HepG2 (cell line): ENCODE measurements around the gene TMEM74B. TPM values are rescaled to one million over a fixed set of nuclear protein-coding genes. Genes with fewer than 3 reads are reported as not detected.

Source experiments
- ARID2 ChIP-seq: sonication (generic); formaldehyde crosslinking; IDR thresholded peaks from 2 replicates; pipeline ENCODE4 v1.8.1; 2022; ENCODE audit warnings: mild to moderate bottlenecking, missing genetic modification reagents, borderline replicate concordance
- ATF1 ChIP-seq: IDR thresholded peaks from 2 replicates; pipeline ENCODE4 v1.6.1; 2016; ENCODE audit warnings: mild to moderate bottlenecking, control low read depth
- IKZF1 ChIP-seq: fragments of 450-650 bp; IDR thresholded peaks from 2 replicates; pipeline ENCODE4 v1.7.1; 2016
- ISX ChIP-seq: sonication (generic); formaldehyde crosslinking; conservative IDR thresholded peaks from 2 replicates; pipeline ENCODE4 v1.5.0; 2020; ENCODE audit warnings: missing genetic modification reagents
- MED13 ChIP-seq: sonication (generic); formaldehyde crosslinking; IDR thresholded peaks from 2 replicates; pipeline ENCODE4 v1.5.0; 2020; ENCODE audit warnings: missing genetic modification reagents
- MED8 ChIP-seq: sonication (generic); formaldehyde crosslinking; IDR thresholded peaks from 2 replicates; pipeline ENCODE4 v1.8.1; 2023; ENCODE audit warnings: mild to moderate bottlenecking, missing genetic modification reagents; ENCODE audit not compliant: insufficient replicate concordance
- MNT ChIP-seq: fragments of 450-650 bp; IDR thresholded peaks from 2 replicates; pipeline ENCODE4 v1.6.1; 2016
- NONO ChIP-seq, 2 experiments: fragments of 450-650 bp in 1 of 2; sonication (generic) in 1 of 2; formaldehyde crosslinking in 1 of 2; IDR thresholded peaks in 1 of 2; conservative IDR thresholded peaks in 1 of 2; 2 replicates each; pipeline versions ENCODE4 v1.6.1 to v1.8.0; 2017 to 2022; ENCODE audit warnings: mild to moderate bottlenecking in 1 of 2, missing genetic modification reagents in 1 of 2, moderate library complexity in 1 of 2
- THRA ChIP-seq: sonication (generic); formaldehyde crosslinking; IDR thresholded peaks from 2 replicates; pipeline ENCODE4 v1.4.0; 2020; ENCODE audit warnings: missing genetic modification reagents, borderline replicate concordance
- TRIM22 ChIP-seq: fragments of 450-650 bp; IDR thresholded peaks from 2 replicates; pipeline ENCODE4 v1.6.1; 2017
- ZBTB43 ChIP-seq: sonication (generic); formaldehyde crosslinking; conservative IDR thresholded peaks from 2 replicates; pipeline ENCODE4 v1.4.0; 2020; ENCODE audit warnings: missing genetic modification reagents
- ZMAT3 ChIP-seq: sonication (generic); formaldehyde crosslinking; conservative IDR thresholded peaks from 2 replicates; pipeline ENCODE4 v1.7.0; 2021; ENCODE audit warnings: missing genetic modification reagents
- ZNF263 ChIP-seq: sonication (generic); formaldehyde crosslinking; IDR thresholded peaks from 2 replicates; pipeline ENCODE4 v1.4.0; 2020; ENCODE audit warnings: missing genetic modification reagents
- ZNF468 ChIP-seq: sonication (generic); formaldehyde crosslinking; IDR thresholded peaks from 2 replicates; pipeline ENCODE4 v1.8.0; 2022; ENCODE audit warnings: mild to moderate bottlenecking, moderate library complexity, missing genetic modification reagents
- ZNF510 ChIP-seq: sonication (generic); formaldehyde crosslinking; IDR thresholded peaks from 2 replicates; pipeline ENCODE4 v1.4.0; 2020; ENCODE audit warnings: low read depth, mild to moderate bottlenecking, missing genetic modification reagents
- ZNF644 ChIP-seq: IDR thresholded peaks from 2 replicates; pipeline ENCODE4 v1.6.1; 2016; ENCODE audit warnings: low read depth
- ZNF646 ChIP-seq: sonication (generic); formaldehyde crosslinking; IDR thresholded peaks from 2 replicates; pipeline ENCODE4 v1.9.0; 2021; ENCODE audit warnings: mild to moderate bottlenecking, missing genetic modification reagents
- ZNF737 ChIP-seq: sonication (generic); formaldehyde crosslinking; IDR thresholded peaks from 2 replicates; pipeline ENCODE4 v1.5.0; 2020; ENCODE audit warnings: missing genetic modification reagents, mild to moderate bottlenecking, borderline replicate concordance
- ZNF773 ChIP-seq: sonication (generic); formaldehyde crosslinking; IDR thresholded peaks from 2 replicates; pipeline ENCODE4 v1.4.0; 2020; ENCODE audit warnings: missing genetic modification reagents, borderline replicate concordance
- polyA plus RNA-seq, 8 experiments: library from polyadenylated mRNA; depleted of rRNA in 3 of 8; stranded (reverse) in 7 of 8; unstranded in 1 of 8; fragments of >200 nt; fragmentation: Illumina TruSeq in 4 of 8; extraction: Trizol in 4 of 8; gene quantifications; 2 replicates each; pipeline versions ENCODE4 v1.2.1 to v1.2.3, GENCODE V29; 2011 to 2016; ENCODE audit warnings: low read depth in 4 of 8, missing spikeins in 1 of 8, mixed read lengths in 1 of 8; ENCODE audit not compliant: insufficient read depth in 1 of 8
- total RNA-seq, 5 experiments: library from RNA; depleted of rRNA; stranded (reverse); fragments of >200 nt; fragmentation: Illumina TruSeq; extraction: Trizol; gene quantifications; 2 replicates each; pipeline ENCODE4 v1.2.3, GENCODE V29; 2016; ENCODE audit warnings: low read depth in 1 of 5

The TMEM74B gene
- total and polyA plus RNA-seq, 2 of the 13 experiments (the other 11 are each of a cell fraction or from before 2014, with no cell fraction given), result 4.7 to 18.4 TPM

- TF ChIP-seq ZMAT3 (CRISPR knock-in tag) (no peak), ZNF737 (CRISPR knock-in tag) (peak; percentile 52; the same call in 1 of the 2 replicates), ARID2 (CRISPR knock-in tag) (no peak), MNT (0 out of 2 replicates have a peak, but pooled peaks have one; percentile 30), MED8 (no peak), ATF1 (CRISPR knock-in tag) (no peak), MED13 (no peak), ZBTB43 (no peak), ISX (CRISPR knock-in tag) (no peak), THRA (CRISPR knock-in tag) (no peak), ZNF773 (CRISPR knock-in tag) (no peak), TRIM22 (no peak), ZNF644 (CRISPR knock-in tag) (no peak), NONO (IDR thresholded peaks at IDR 0.05) (peak; percentile 96; the same call in 1 of the 2 replicates), NONO (CRISPR knock-in tag; conservative IDR thresholded peaks at IDR 0.05) (no peak), ZNF510 (CRISPR knock-in tag) (no peak), ZNF263 (CRISPR knock-in tag) (no peak), ZNF646 (CRISPR knock-in tag) (peak; percentile 92), IKZF1 (peak; percentile 90; the same call in 1 of the 2 replicates), ZNF468 (0 out of 2 replicates have a peak, but pooled peaks have one; percentile 9)
These were observed 3.6 kb upstream of the TMEM74B start (continued) for GRCh38 chr20:1188347-1188746.
